ENCODE results near the gene SHANK1.

GRCh38 chr19:50636317-50637085 lies 83.1 kb downstream of the SHANK1 start:
- TF ChIP-seq CTCF (conservative IDR thresholded peaks at IDR 0.05; ENCODE audit: low read length) = no peak
- no peak for TF ChIP-seq EZH2phosphoT487 (IDR thresholded peaks at IDR 0.05; ENCODE audit: borderline replicate concordance)
